Measurements from ENCODE around the gene CAMTA1. TPM values are rescaled to one million over a fixed set of nuclear protein-coding genes. Genes with fewer than 3 reads are reported as not detected.

Gene CAMTA1
- total RNA-seq, 1 experiment from 2014 or later, result 69.5 TPM

GRCh38 chr1:7768583-7768982 lies 983.3 kb downstream of the CAMTA1 start:
- POLR2A ChIA-PET, result interaction anchor here (0.6 kb wide), 1 partner anchor 15 kb away, joined by 3 read pairs; the partner anchor contains the start of gene PER3
- DNase-seq (ENCODE audit: low read depth, low spot score), result no peak
- H3K36me3 ChIP-seq (ENCODE audit: control insufficient read depth in 1 of 2, insufficient read depth in 2 of 2, low read length in 2 of 2), result peaks cover 0 to 4% of the 10 kb centered on the region in 2 experiments; a peak in 1 of 4 replicates

More at GRCh38 chr1:7768583-7768982, 983.3 kb downstream of the CAMTA1 start:
- H3K9me2 ChIP-seq (ENCODE audit: insufficient read depth), result no peaks in the 10 kb centered on the region
- H2AFZ ChIP-seq (ENCODE audit: low read depth, low read length, poor library complexity, severe bottlenecking), result no peak overlapping the region
- CTCF ChIA-PET, result interaction anchor here (1.3 kb wide), 1 partner anchor 13 kb away, joined by 4 read pairs; no protein-coding TSS in a partner anchor
- no peak overlapping the region for H3K27ac ChIP-seq (ENCODE audit: low read depth, low read length)
- no peak overlapping the region for H3K4me2 ChIP-seq (ENCODE audit: low read length)
- TF ChIP-seq MAX (IDR thresholded peaks at IDR 0.05), result no peak
- no peak for TF ChIP-seq CTCF (IDR thresholded peaks at IDR 0.05 in 2 of 3, conservative IDR thresholded peaks at IDR 0.05 in 1 of 3; ENCODE audit: borderline replicate concordance in 1 of 3, insufficient read depth in 1 of 3, low read depth in 2 of 3, low read length in 2 of 3)
- TF ChIP-seq ZBTB33 (IDR thresholded peaks at IDR 0.05; ENCODE audit: extremely low read depth, insufficient replicate concordance, low read length), result no peak
- TF ChIP-seq ZNF274 (IDR thresholded peaks at IDR 0.05; ENCODE audit: low read depth, low read length), result no peak
- no peak for TF ChIP-seq REST (IDR thresholded peaks at IDR 0.05; ENCODE audit: low read depth)
- TF ChIP-seq RAD21 (IDR thresholded peaks at IDR 0.05; ENCODE audit: low read depth), result no peak
- TF ChIP-seq EZH2 (IDR thresholded peaks at IDR 0.05), result no peak
- TF ChIP-seq SP1 (IDR thresholded peaks at IDR 0.05; ENCODE audit: low read depth), result no peak
- no peak for TF ChIP-seq SIN3A (IDR thresholded peaks at IDR 0.05; ENCODE audit: low read depth)
- no peak for TF ChIP-seq CEBPB (IDR thresholded peaks at IDR 0.05; ENCODE audit: low read depth)
- TF ChIP-seq POLR2A (IDR thresholded peaks at IDR 0.05; ENCODE audit: borderline replicate concordance, extremely low read depth, insufficient read depth, insufficient read length), result no peak
- no peak for TF ChIP-seq ELF1 (IDR thresholded peaks at IDR 0.05; ENCODE audit: borderline replicate concordance, low read depth)
- no peak for TF ChIP-seq POLR2AphosphoS5 (IDR thresholded peaks at IDR 0.05; ENCODE audit: low read depth, low read length)
- no peak for TF ChIP-seq TCF7L2 (IDR thresholded peaks at IDR 0.05; ENCODE audit: borderline replicate concordance, extremely low read depth, insufficient read depth, insufficient read length)
- no peak for TF ChIP-seq YY1 (IDR thresholded peaks at IDR 0.05; ENCODE audit: extremely low read depth, insufficient replicate concordance, low read depth, low read length)
- TF ChIP-seq EGR1 (IDR thresholded peaks at IDR 0.05; ENCODE audit: low read depth), result no peak
- TF ChIP-seq ZFX (IDR thresholded peaks at IDR 0.05), result no peak
- TF ChIP-seq EZH2phosphoT487 (IDR thresholded peaks at IDR 0.05; ENCODE audit: borderline replicate concordance), result no peak
- H3K9me3 ChIP-seq (ENCODE audit: control insufficient read depth in 1 of 2, insufficient read depth in 1 of 2, low read depth in 1 of 2, low read length in 2 of 2), result no peaks in the 10 kb centered on the region
- H3K27me3 ChIP-seq (ENCODE audit: insufficient read depth, low read length), result no peaks in the 10 kb centered on the region
- no TSS peak for BruUV-seq (replicated peaks)
- ATAC-seq, result no peak
- intact Hi-C loops (cut with micrococcal nuclease), result no loop called here
- peaks cover 4 to 12% of the 10 kb centered on the region in 2 experiments; a peak in 3 of 4 replicates for H3K4me1 ChIP-seq (ENCODE audit: control insufficient read depth in 1 of 2, insufficient read depth in 2 of 2, low read length in 2 of 2)
- RAD21 ChIA-PET (ENCODE audit: low non-redundant PET in 1 of 2, low total read pairs in 2 of 2, uncharacterized antibody in 2 of 2, unreplicated experiment in 2 of 2), result no interaction called here
- no peak overlapping the region for H3K9ac ChIP-seq (ENCODE audit: low read length)
- no peaks in the 10 kb centered on the region for H4K20me1 ChIP-seq (ENCODE audit: insufficient read depth)
- H3K79me2 ChIP-seq (ENCODE audit: insufficient read depth, low read length), result peaks cover 23% of the 10 kb centered on the region
- H3K4me3 ChIP-seq (replicated peaks in 1 of 2; ENCODE audit: low read depth in 1 of 2, low read length in 2 of 2), result no peak overlapping the region

Measured in HCT116 (cell line).